Body of pancreas (tissue), 4 donors: ENCODE results near the gene FAM234B.

Experiments used
- CTCF ChIP-seq, 7 experiments: fragments of 450-650 bp in 4 of 7; fragments of 200-600 bp in 3 of 7; sonication (generic) in 3 of 7; IDR thresholded peaks; one replicate each; pipeline ENCODE4 v1.5.1; 2016 to 2019; ENCODE audit warnings: antibody characterized with exemption in 7 of 7
- POLR2A ChIP-seq, 3 donors: fragments of 450-650 bp; IDR thresholded peaks; one replicate each; pipeline ENCODE4 v1.6.1; 2016; ENCODE audit warnings: antibody characterized with exemption in 3 of 3, mild to moderate bottlenecking in 2 of 3

GRCh38 chr12:13112968-13113367 is 68.8 kb downstream of the FAM234B start:
- TF ChIP-seq CTCF (IDR thresholded peaks at IDR 0.05) = no peak
- no peak for TF ChIP-seq POLR2A (IDR thresholded peaks at IDR 0.05)
